ENCODE data around the gene KLK2. TPM values are rescaled to one million over a fixed set of nuclear protein-coding genes. Genes with fewer than 3 reads are reported as not detected.
"Not testable (repeated sequence)": the region's sequence is repeated elsewhere in the genome, so short reads cannot be mapped to it uniquely, and the experiment has no call there.

KLK2 gene
- total and polyA plus RNA-seq, 3 experiments from 2014 or later = not detected

GRCh38 chr19:50893047-50893736 is 20.0 kb downstream of the KLK2 start:
- H3K27me3 ChIP-seq (ENCODE audit: insufficient read depth, low read length, poor library complexity, severe bottlenecking) = no peaks in the 10 kb centered on the region
- CTCF ChIA-PET = no interaction called here

GRCh38 chr19:50894478-50895356 is 21.5 kb downstream of the KLK2 start:
- Histone ChIP-seq H3K27me3 (ENCODE audit: insufficient read depth, low read length, poor library complexity, severe bottlenecking) (no peaks in the 10 kb centered on the region), H3K9me3 (ENCODE audit: low read length) (no peaks in the 10 kb centered on the region), H3K4me3 (ENCODE audit: low read length) (no peak overlapping the region), H3K36me3 (ENCODE audit: insufficient read depth, low read length) (no peaks in the 10 kb centered on the region), H3K27ac (ENCODE audit: low read depth, low read length) (no peak overlapping the region), H3K4me1 (ENCODE audit: insufficient read depth, low read length) (no peaks in the 10 kb centered on the region)
- CTCF ChIA-PET = interaction anchor here (0.7 kb wide), 1 partner anchor 169 kb away, joined by 3 read pairs; no protein-coding TSS in a partner anchor
- DNase-seq = no peak
- peaks cover 14 to 38% of the 10 kb centered on the region in 2 donors for H3K27me3 Mint-ChIP-seq
- peaks cover 0 to 17% (median 11%) of the 10 kb centered on the region in 5 donors for H3K9me3 Mint-ChIP-seq
- H3K36me3 Mint-ChIP-seq = no peaks in the 10 kb centered on the region
- no peaks in the 10 kb centered on the region for H3K4me1 Mint-ChIP-seq
- no peak overlapping the region for H3K4me3 Mint-ChIP-seq
- POLR2A ChIA-PET = no interaction called here
- H3K27ac Mint-ChIP-seq = no peak overlapping the region

More at GRCh38 chr19:50893047-50893736, 20.0 kb downstream of the KLK2 start:
- H3K4me3 ChIP-seq (ENCODE audit: low read length) = no peak overlapping the region
- H3K36me3 ChIP-seq (ENCODE audit: insufficient read depth, low read length) = no peaks in the 10 kb centered on the region
- H3K9me3 ChIP-seq (ENCODE audit: low read length) = no peaks in the 10 kb centered on the region
- POLR2A ChIA-PET = no interaction called here
- H3K4me1 ChIP-seq (ENCODE audit: insufficient read depth, low read length) = no peaks in the 10 kb centered on the region
- Mint-ChIP-seq H3K36me3 (no peaks in the 10 kb centered on the region), H3K4me1 (no peaks in the 10 kb centered on the region), H3K4me3 (no peak overlapping the region), H3K27me3 (peaks cover 14 to 41% of the 10 kb centered on the region in 2 donors), H3K9me3 (peaks cover 0 to 17% (median 11%) of the 10 kb centered on the region in 5 donors), H3K27ac (no peak overlapping the region)
- DNase-seq = no peak
- no peak overlapping the region for H3K27ac ChIP-seq (ENCODE audit: low read depth, low read length)

GRCh38 chr19:50896089-50896590 is 22.9 kb downstream of the KLK2 start:
- H3K4me3 Mint-ChIP-seq, H3K27ac Mint-ChIP-seq, CTCF ChIA-PET: not testable (repeated sequence)

GRCh38 chr19:50896591-50897190 is 23.5 kb downstream of the KLK2 start:
- H3K9me3 ChIP-seq (ENCODE audit: low read length) = no peaks in the 10 kb centered on the region
- H3K4me3 ChIP-seq (ENCODE audit: low read length) = no peak overlapping the region
- H3K9me3 Mint-ChIP-seq = peaks cover 0 to 17% (median 11%) of the 10 kb centered on the region in 5 donors
- ChIA-PET POLR2A (no interaction called here), CTCF (no interaction called here)
- no peaks in the 10 kb centered on the region for H3K36me3 Mint-ChIP-seq
- DNase-seq = no peak
- H3K27me3 Mint-ChIP-seq = peaks cover 11 to 37% of the 10 kb centered on the region in 2 donors
- no peaks in the 10 kb centered on the region for H3K4me1 Mint-ChIP-seq
- H3K27ac ChIP-seq (ENCODE audit: low read depth, low read length) = no peak overlapping the region
- no peak overlapping the region for H3K4me3 Mint-ChIP-seq
- H3K36me3 ChIP-seq (ENCODE audit: insufficient read depth, low read length) = no peaks in the 10 kb centered on the region
- H3K27me3 ChIP-seq (ENCODE audit: insufficient read depth, low read length, poor library complexity, severe bottlenecking) = no peaks in the 10 kb centered on the region
- no peaks in the 10 kb centered on the region for H3K4me1 ChIP-seq (ENCODE audit: insufficient read depth, low read length)
- no peak overlapping the region for H3K27ac Mint-ChIP-seq

More at GRCh38 chr19:50896089-50896590, 22.9 kb downstream of the KLK2 start:
- H3K9me3 ChIP-seq (ENCODE audit: low read length); H3K27me3 ChIP-seq (ENCODE audit: insufficient read depth, low read length, poor library complexity, severe bottlenecking); DNase-seq; H3K36me3 ChIP-seq (ENCODE audit: insufficient read depth, low read length); H3K27ac ChIP-seq (ENCODE audit: low read depth, low read length); H3K4me3 ChIP-seq (ENCODE audit: low read length); POLR2A ChIA-PET; H3K4me1 Mint-ChIP-seq; H3K4me1 ChIP-seq (ENCODE audit: insufficient read depth, low read length); H3K36me3 Mint-ChIP-seq: not testable (repeated sequence)
- Mint-ChIP-seq H3K9me3 (peaks cover 0 to 17% (median 11%) of the 10 kb centered on the region in 5 donors), H3K27me3 (peaks cover 11 to 38% of the 10 kb centered on the region in 2 donors)

GRCh38 chr19:50897191-50897607 is 24.0 kb downstream of the KLK2 start:
- no peak for DNase-seq
- peaks cover 11 to 33% of the 10 kb centered on the region in 2 donors for H3K27me3 Mint-ChIP-seq
- H3K9me3 Mint-ChIP-seq = peaks cover 0 to 17% (median 11%) of the 10 kb centered on the region in 5 donors
- H3K27ac Mint-ChIP-seq = no peak overlapping the region
- H3K4me3 ChIP-seq (ENCODE audit: low read length) = no peak overlapping the region
- no peak overlapping the region for H3K4me3 Mint-ChIP-seq
- no peaks in the 10 kb centered on the region for H3K4me1 ChIP-seq (ENCODE audit: insufficient read depth, low read length)
- H3K27me3 ChIP-seq (ENCODE audit: insufficient read depth, low read length, poor library complexity, severe bottlenecking) = no peaks in the 10 kb centered on the region
- H3K36me3 ChIP-seq (ENCODE audit: insufficient read depth, low read length) = no peaks in the 10 kb centered on the region
- ChIA-PET CTCF (no interaction called here), POLR2A (no interaction called here)
- H3K9me3 ChIP-seq (ENCODE audit: low read length) = no peaks in the 10 kb centered on the region
- H3K4me1 Mint-ChIP-seq = no peaks in the 10 kb centered on the region
- H3K36me3 Mint-ChIP-seq = no peaks in the 10 kb centered on the region
- no peak overlapping the region for H3K27ac ChIP-seq (ENCODE audit: low read depth, low read length)

GRCh38 chr19:50897612-50898011 is 24.4 kb downstream of the KLK2 start:
- H3K27ac Mint-ChIP-seq = no peak overlapping the region
- CTCF ChIA-PET = no interaction called here
- Histone ChIP-seq H3K9me3 (ENCODE audit: low read length) (no peaks in the 10 kb centered on the region), H3K27ac (ENCODE audit: low read depth, low read length) (no peak overlapping the region), H3K27me3 (ENCODE audit: insufficient read depth, low read length, poor library complexity, severe bottlenecking) (no peaks in the 10 kb centered on the region), H3K36me3 (ENCODE audit: insufficient read depth, low read length) (no peaks in the 10 kb centered on the region), H3K4me1 (ENCODE audit: insufficient read depth, low read length) (no peaks in the 10 kb centered on the region), H3K4me3 (ENCODE audit: low read length) (no peak overlapping the region)
- POLR2A ChIA-PET = no interaction called here
- H3K9me3 Mint-ChIP-seq = peaks cover 0 to 17% (median 11%) of the 10 kb centered on the region in 5 donors
- H3K36me3 Mint-ChIP-seq = no peaks in the 10 kb centered on the region
- no peak for DNase-seq
- H3K27me3 Mint-ChIP-seq = peaks cover 8 to 32% of the 10 kb centered on the region in 2 donors
- H3K4me3 Mint-ChIP-seq = no peak overlapping the region
- no peaks in the 10 kb centered on the region for H3K4me1 Mint-ChIP-seq

- Mint-ChIP-seq H3K4me3 (no peak overlapping the region), H3K4me1 (no peaks in the 10 kb centered on the region), H3K9me3 (peaks cover 0 to 17% (median 11%) of the 10 kb centered on the region in 5 donors), H3K27me3 (peaks cover 6 to 32% of the 10 kb centered on the region in 2 donors), H3K36me3 (no peaks in the 10 kb centered on the region), H3K27ac (no peak overlapping the region)
- no peaks in the 10 kb centered on the region for H3K9me3 ChIP-seq (ENCODE audit: low read length)
- no peaks in the 10 kb centered on the region for H3K4me1 ChIP-seq (ENCODE audit: insufficient read depth, low read length)
- no peak for DNase-seq
- ChIA-PET POLR2A (no interaction called here), CTCF (no interaction called here)
- no peak overlapping the region for H3K4me3 ChIP-seq (ENCODE audit: low read length)
- H3K27ac ChIP-seq (ENCODE audit: low read depth, low read length) = no peak overlapping the region
- no peaks in the 10 kb centered on the region for H3K27me3 ChIP-seq (ENCODE audit: insufficient read depth, low read length, poor library complexity, severe bottlenecking)
- no peaks in the 10 kb centered on the region for H3K36me3 ChIP-seq (ENCODE audit: insufficient read depth, low read length)
These were observed 24.8 kb downstream of the KLK2 start for GRCh38 chr19:50898018-50898417.

GRCh38 chr19:50899569-50899968 is 26.3 kb downstream of the KLK2 start:
- no peaks in the 10 kb centered on the region for H3K36me3 Mint-ChIP-seq
- H3K4me3 Mint-ChIP-seq = no peak overlapping the region
- Histone ChIP-seq H3K36me3 (ENCODE audit: insufficient read depth, low read length) (no peaks in the 10 kb centered on the region), H3K4me3 (ENCODE audit: low read length) (no peak overlapping the region), H3K4me1 (ENCODE audit: insufficient read depth, low read length) (no peaks in the 10 kb centered on the region), H3K27me3 (ENCODE audit: insufficient read depth, low read length, poor library complexity, severe bottlenecking) (no peaks in the 10 kb centered on the region), H3K27ac (ENCODE audit: low read depth, low read length) (no peak overlapping the region), H3K9me3 (ENCODE audit: low read length) (no peaks in the 10 kb centered on the region)
- POLR2A ChIA-PET = no interaction called here
- DNase-seq = no peak
- H3K4me1 Mint-ChIP-seq = no peaks in the 10 kb centered on the region
- CTCF ChIA-PET = no interaction called here
- H3K27me3 Mint-ChIP-seq = peaks cover 6 to 27% of the 10 kb centered on the region in 2 donors
- no peak overlapping the region for H3K27ac Mint-ChIP-seq
- peaks cover 0 to 10% (median 6%) of the 10 kb centered on the region in 5 donors for H3K9me3 Mint-ChIP-seq
